ENCODE measurements around the gene TPM1. TPM values are rescaled to one million over a fixed set of nuclear protein-coding genes. Genes with fewer than 3 reads are reported as not detected.

TPM1 gene
- total and polyA plus RNA-seq, 10 of the 15 experiments (the other 5 are each of a cell fraction or from before 2014, with no cell fraction given) = 0.43 to 10.0 (median 2.4) TPM

DNA sequence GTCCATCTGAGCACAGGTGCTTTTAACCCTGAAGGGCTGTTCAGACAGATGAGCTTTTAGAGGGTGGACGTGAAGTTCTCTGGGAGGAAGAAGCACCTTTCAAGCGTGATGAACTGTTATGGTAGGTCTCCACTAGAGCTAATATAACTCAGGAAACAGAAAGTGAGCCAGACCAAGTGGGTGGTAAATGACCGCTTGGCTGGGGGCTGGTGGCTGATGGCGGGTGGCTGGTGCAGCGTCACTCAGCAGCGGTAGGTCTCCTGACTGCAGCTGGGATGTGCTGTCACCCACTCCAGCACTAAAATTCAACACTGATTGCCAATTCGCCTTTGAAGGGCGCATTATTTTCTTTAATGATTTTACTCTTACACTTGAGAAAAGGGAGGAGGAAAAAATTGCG is 47.9 kb downstream of the TPM1 start (continued):
- no peak for TF ChIP-seq ZNF622 (IDR thresholded peaks at IDR 0.05)
- TF ChIP-seq, protein P1, sequence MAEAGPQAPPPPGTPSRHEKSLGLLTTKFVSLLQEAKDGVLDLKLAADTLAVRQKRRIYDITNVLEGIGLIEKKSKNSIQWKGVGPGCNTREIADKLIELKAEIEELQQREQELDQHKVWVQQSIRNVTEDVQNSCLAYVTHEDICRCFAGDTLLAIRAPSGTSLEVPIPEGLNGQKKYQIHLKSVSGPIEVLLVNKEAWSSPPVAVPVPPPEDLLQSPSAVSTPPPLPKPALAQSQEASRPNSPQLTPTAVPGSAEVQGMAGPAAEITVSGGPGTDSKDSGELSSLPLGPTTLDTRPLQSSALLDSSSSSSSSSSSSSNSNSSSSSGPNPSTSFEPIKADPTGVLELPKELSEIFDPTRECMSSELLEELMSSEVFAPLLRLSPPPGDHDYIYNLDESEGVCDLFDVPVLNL (IDR thresholded peaks at IDR 0.05; ENCODE audit: low read depth, low read length) = no peak
- no peak for TF ChIP-seq FOXK2 (IDR thresholded peaks at IDR 0.05)
- TF ChIP-seq ETV6 (conservative IDR thresholded peaks at IDR 0.05 in 1 of 2, IDR thresholded peaks at IDR 0.05 in 1 of 2; ENCODE audit: borderline replicate concordance in 1 of 2, low read depth in 1 of 2) = no peak
- TF ChIP-seq, protein P2, sequence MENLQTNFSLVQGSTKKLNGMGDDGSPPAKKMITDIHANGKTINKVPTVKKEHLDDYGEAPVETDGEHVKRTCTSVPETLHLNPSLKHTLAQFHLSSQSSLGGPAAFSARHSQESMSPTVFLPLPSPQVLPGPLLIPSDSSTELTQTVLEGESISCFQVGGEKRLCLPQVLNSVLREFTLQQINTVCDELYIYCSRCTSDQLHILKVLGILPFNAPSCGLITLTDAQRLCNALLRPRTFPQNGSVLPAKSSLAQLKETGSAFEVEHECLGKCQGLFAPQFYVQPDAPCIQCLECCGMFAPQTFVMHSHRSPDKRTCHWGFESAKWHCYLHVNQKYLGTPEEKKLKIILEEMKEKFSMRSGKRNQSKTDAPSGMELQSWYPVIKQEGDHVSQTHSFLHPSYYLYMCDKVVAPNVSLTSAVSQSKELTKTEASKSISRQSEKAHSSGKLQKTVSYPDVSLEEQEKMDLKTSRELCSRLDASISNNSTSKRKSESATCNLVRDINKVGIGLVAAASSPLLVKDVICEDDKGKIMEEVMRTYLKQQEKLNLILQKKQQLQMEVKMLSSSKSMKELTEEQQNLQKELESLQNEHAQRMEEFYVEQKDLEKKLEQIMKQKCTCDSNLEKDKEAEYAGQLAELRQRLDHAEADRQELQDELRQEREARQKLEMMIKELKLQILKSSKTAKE (IDR thresholded peaks at IDR 0.05; ENCODE audit: low read depth, poor library complexity, severe bottlenecking) = no peak

DNA sequence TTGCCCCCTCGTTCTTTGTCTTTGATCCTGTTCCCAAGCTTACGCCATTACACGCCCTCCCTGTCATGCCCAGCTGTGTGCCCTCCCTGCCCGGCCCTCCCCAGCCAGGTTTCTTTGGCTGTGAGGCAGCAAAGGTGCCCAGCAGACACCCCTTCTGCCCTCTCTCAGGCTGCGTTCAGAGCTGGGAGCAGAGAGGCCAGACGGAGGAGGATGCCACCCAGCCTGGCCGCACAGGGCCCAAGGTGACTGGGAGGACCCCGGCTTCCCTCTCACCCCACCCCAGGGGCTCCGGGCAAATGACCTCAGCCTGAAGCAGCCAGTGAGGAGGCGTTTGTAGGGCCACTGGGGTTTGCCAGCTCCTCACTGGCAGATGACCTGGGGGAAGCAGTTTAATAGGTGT is 48.3 kb downstream of the TPM1 start:
- H3K27ac ChIP-seq (ENCODE audit: control insufficient read depth, insufficient read depth) = no peak overlapping the region
- no peaks in the 10 kb centered on the region for H3K79me2 ChIP-seq (ENCODE audit: control insufficient read depth, insufficient read depth, low read length)
- ATAC-seq = no peak
- no peak for FAIRE-seq
- H3K36me3 ChIP-seq (ENCODE audit: control insufficient read depth in 2 of 2, insufficient read depth in 2 of 2, low read length in 1 of 2) = no peaks in the 10 kb centered on the region
- no TSS peak for BruUV-seq (replicated peaks)
- SMC1A ChIA-PET (ENCODE audit: uncharacterized antibody, unreplicated experiment) = interaction anchor here (2.8 kb wide), 1 partner anchor 43 kb away, joined by 15 read pairs; no protein-coding TSS in a partner anchor
- POLR2A ChIA-PET = no interaction called here
- no peak overlapping the region for H3K4me3 ChIP-seq
- no peak overlapping the region for H3K4me2 ChIP-seq (ENCODE audit: control insufficient read depth, insufficient read depth)
- RAD21 ChIA-PET (ENCODE audit: unreplicated experiment) = interaction anchor here (5.4 kb wide), 1 partner anchor 43 kb away, joined by 39 read pairs; no protein-coding TSS in a partner anchor
- intact Hi-C loops (cut with micrococcal nuclease; ENCODE audit: unreplicated experiment) (no loop called here), in situ Hi-C loops (cut with MboI) (loop anchor here (10.0 kb wide), 1 partner anchor 246 kb away; no protein-coding TSS in a partner anchor)
- no peaks in the 10 kb centered on the region for H3K9me3 ChIP-seq (replicated peaks; ENCODE audit: control insufficient read depth, insufficient read depth, low read length)
- no peaks in the 10 kb centered on the region; a peak in 1 of 4 replicates for H3K27me3 ChIP-seq (replicated peaks in 1 of 2; ENCODE audit: control insufficient read depth in 2 of 2, insufficient read depth in 2 of 2, low read length in 1 of 2)
- no peaks in the 10 kb centered on the region for H3K4me1 ChIP-seq (ENCODE audit: control insufficient read depth, insufficient read depth, low read length)
- CTCF ChIA-PET = interaction anchor here (4.6 to 6.3 kb wide), 2 partner anchors 43 to 44 kb away, joined by 35 to 107 read pairs; no protein-coding TSS in a partner anchor
- no peak for DNase-seq (ENCODE audit: low read depth, low spot score)
- H4K20me1 ChIP-seq (ENCODE audit: control insufficient read depth, insufficient read depth) = no peaks in the 10 kb centered on the region
- no peak overlapping the region for H3K9ac ChIP-seq (ENCODE audit: control insufficient read depth, insufficient read depth, low read length)
- no peak overlapping the region for H2AFZ ChIP-seq (ENCODE audit: control insufficient read depth, low read depth, low read length)
- WGBS (ENCODE audit: insufficient coverage, insufficient replicate concordance, low lambda C conversion rate, missing lambda C conversion rate) = 44% methylated on average over 10 of the region's 10 CpGs
- TF ChIP-seq TBL1XR1 (IDR thresholded peaks at IDR 0.05; ENCODE audit: low read depth, low read length) (no peak), SMAD1 (IDR thresholded peaks at IDR 0.05; ENCODE audit: low read depth, partially characterized antibody) (no peak), ZNF274 (IDR thresholded peaks at IDR 0.05; ENCODE audit: insufficient read depth, insufficient read length) (no peak), STAT1 (conservative IDR thresholded peaks at IDR 0.05) (no peak)
- TF ChIP-seq, protein P3, sequence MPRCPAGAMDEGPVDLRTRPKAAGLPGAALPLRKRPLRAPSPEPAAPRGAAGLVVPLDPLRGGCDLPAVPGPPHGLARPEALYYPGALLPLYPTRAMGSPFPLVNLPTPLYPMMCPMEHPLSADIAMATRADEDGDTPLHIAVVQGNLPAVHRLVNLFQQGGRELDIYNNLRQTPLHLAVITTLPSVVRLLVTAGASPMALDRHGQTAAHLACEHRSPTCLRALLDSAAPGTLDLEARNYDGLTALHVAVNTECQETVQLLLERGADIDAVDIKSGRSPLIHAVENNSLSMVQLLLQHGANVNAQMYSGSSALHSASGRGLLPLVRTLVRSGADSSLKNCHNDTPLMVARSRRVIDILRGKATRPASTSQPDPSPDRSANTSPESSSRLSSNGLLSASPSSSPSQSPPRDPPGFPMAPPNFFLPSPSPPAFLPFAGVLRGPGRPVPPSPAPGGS (IDR thresholded peaks at IDR 0.05; ENCODE audit: borderline replicate concordance, insufficient read depth, low read depth, low read length, poor library complexity, severe bottlenecking) = no peak
- TF ChIP-seq, protein P4, sequence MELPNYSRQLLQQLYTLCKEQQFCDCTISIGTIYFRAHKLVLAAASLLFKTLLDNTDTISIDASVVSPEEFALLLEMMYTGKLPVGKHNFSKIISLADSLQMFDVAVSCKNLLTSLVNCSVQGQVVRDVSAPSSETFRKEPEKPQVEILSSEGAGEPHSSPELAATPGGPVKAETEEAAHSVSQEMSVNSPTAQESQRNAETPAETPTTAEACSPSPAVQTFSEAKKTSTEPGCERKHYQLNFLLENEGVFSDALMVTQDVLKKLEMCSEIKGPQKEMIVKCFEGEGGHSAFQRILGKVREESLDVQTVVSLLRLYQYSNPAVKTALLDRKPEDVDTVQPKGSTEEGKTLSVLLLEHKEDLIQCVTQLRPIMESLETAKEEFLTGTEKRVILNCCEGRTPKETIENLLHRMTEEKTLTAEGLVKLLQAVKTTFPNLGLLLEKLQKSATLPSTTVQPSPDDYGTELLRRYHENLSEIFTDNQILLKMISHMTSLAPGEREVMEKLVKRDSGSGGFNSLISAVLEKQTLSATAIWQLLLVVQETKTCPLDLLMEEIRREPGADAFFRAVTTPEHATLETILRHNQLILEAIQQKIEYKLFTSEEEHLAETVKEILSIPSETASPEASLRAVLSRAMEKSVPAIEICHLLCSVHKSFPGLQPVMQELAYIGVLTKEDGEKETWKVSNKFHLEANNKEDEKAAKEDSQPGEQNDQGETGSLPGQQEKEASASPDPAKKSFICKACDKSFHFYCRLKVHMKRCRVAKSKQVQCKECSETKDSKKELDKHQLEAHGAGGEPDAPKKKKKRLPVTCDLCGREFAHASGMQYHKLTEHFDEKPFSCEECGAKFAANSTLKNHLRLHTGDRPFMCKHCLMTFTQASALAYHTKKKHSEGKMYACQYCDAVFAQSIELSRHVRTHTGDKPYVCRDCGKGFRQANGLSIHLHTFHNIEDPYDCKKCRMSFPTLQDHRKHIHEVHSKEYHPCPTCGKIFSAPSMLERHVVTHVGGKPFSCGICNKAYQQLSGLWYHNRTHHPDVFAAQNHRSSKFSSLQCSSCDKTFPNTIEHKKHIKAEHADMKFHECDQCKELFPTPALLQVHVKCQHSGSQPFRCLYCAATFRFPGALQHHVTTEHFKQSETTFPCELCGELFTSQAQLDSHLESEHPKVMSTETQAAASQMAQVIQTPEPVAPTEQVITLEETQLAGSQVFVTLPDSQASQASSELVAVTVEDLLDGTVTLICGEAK (IDR thresholded peaks at IDR 0.05; ENCODE audit: borderline replicate concordance) = no peak
- TF ChIP-seq, protein P5, sequence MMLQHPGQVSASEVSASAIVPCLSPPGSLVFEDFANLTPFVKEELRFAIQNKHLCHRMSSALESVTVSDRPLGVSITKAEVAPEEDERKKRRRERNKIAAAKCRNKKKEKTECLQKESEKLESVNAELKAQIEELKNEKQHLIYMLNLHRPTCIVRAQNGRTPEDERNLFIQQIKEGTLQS (IDR thresholded peaks at IDR 0.05; ENCODE audit: borderline replicate concordance, extremely low read depth, low read depth, low read length) = no peak

All from GM12878 (cell line).